GM19043 (cell line): Measurements from ENCODE around the gene NKX6-2.
"Not testable (repeated sequence)": the region's sequence is repeated elsewhere in the genome, so short reads cannot be mapped to it uniquely, and the experiment has no call there.

Source experiments
- ATAC-seq: cut with Tn5 transposase; IDR thresholded peaks from one replicate; pipeline ENCODE4 v1.9.1; 2021; ENCODE audit warnings: low read depth; ENCODE audit not compliant: unreplicated experiment

Gene NKX6-2

GRCh38 chr10:132799865-132800264 lies 13.9 kb upstream of the NKX6-2 start:
- no peak for ATAC-seq

- ATAC-seq, result no peak
Measured at GRCh38 chr10:132798876-132799275, 12.9 kb upstream of the NKX6-2 start.

GRCh38 chr10:132798403-132798802 lies 12.5 kb upstream of the NKX6-2 start:
- no peak for ATAC-seq

GRCh38 chr10:132797986-132798385 lies 12.0 kb upstream of the NKX6-2 start:
- not testable (repeated sequence) for ATAC-seq

- no peak for ATAC-seq
Measured at GRCh38 chr10:132796846-132797245, 10.9 kb upstream of the NKX6-2 start.

GRCh38 chr10:132793871-132794849 lies 8.2 kb upstream of the NKX6-2 start:
- no peak for ATAC-seq

GRCh38 chr10:132793213-132793612 lies 7.3 kb upstream of the NKX6-2 start:
- no peak for ATAC-seq

GRCh38 chr10:132792796-132793195 lies 6.8 kb upstream of the NKX6-2 start:
- no peak for ATAC-seq

GRCh38 chr10:132792099-132792498 lies 6.2 kb upstream of the NKX6-2 start:
- not testable (repeated sequence) for ATAC-seq

GRCh38 chr10:132790934-132791829 lies 5.2 kb upstream of the NKX6-2 start:
- ATAC-seq, result no peak

- no peak for ATAC-seq
Measured at GRCh38 chr10:132790470-132790869, 4.5 kb upstream of the NKX6-2 start.

GRCh38 chr10:132789659-132790148 lies 3.8 kb upstream of the NKX6-2 start:
- ATAC-seq, result no peak

GRCh38 chr10:132788831-132789219 lies 2.9 kb upstream of the NKX6-2 start:
- no peak for ATAC-seq

GRCh38 chr10:132788180-132788830 lies 2.4 kb upstream of the NKX6-2 start:
- no peak for ATAC-seq

GRCh38 chr10:132787495-132788179 lies 1.7 kb upstream of the NKX6-2 start:
- no peak for ATAC-seq

- no peak for ATAC-seq
Measured at GRCh38 chr10:132786884-132787494, 1.0 kb upstream of the NKX6-2 start.

GRCh38 chr10:132786476-132786883 lies 533 bp upstream of the NKX6-2 start:
- no peak for ATAC-seq

GRCh38 chr10:132784866-132785722 lies 853 bp downstream of the NKX6-2 start:
- ATAC-seq, result no peak
